Lower leg skin (tissue), 4 donors: ENCODE measurements around the gene MZF1. TPM values are rescaled to one million over a fixed set of nuclear protein-coding genes. Genes with fewer than 3 reads are reported as not detected.

Experiments used
- DNase-seq, 2 donors: peaks; one replicate each; pipeline ENCODE4 v3.0.0-alpha.2; 2019; ENCODE audit warnings: low spot score in 2 of 2
- H3K4me3 ChIP-seq: fragments of 200-600 bp; sonication (generic); 2 replicates; pipeline ENCODE4 v1.5.1; 2017; ENCODE audit warnings: mild to moderate bottlenecking, low read depth; ENCODE audit not compliant: poor library complexity, severe bottlenecking
- CTCF ChIP-seq, 3 donors: fragments of 450-650 bp; IDR thresholded peaks; one replicate each; pipeline ENCODE4 v1.5.1; 2016; ENCODE audit warnings: antibody characterized with exemption in 3 of 3, mild to moderate bottlenecking in 3 of 3, moderate library complexity in 2 of 3
- POLR2A ChIP-seq, 2 donors: fragments of 450-650 bp; IDR thresholded peaks; one replicate each; pipeline ENCODE4 v1.6.1; 2016 to 2017; ENCODE audit warnings: antibody characterized with exemption in 2 of 2, mild to moderate bottlenecking in 1 of 2, moderate library complexity in 1 of 2
- WGBS, 2 donors: methylation state at CpG; one replicate each; pipeline ENCODE4 v1.1.5; 2018; 5-methylcytosine and 5-hydroxymethylcytosine counted together
- intact Hi-C: fragments of 100-400 bp; cut with DNase I; formaldehyde crosslinking; loops from one replicate; pipeline ENCODE4 v1.15.0; 2023; ENCODE audit warnings: low total_unique reads
- total RNA-seq, 4 donors: library from RNA; depleted of rRNA; stranded (reverse); fragments of >200 nt; gene quantifications; one replicate each; pipeline ENCODE4 v1.1.0, GENCODE V29; 2016

MZF1 gene
- total RNA-seq, 4 donors from 2014 or later = 14.8 to 34.7 (median 27.6) TPM

- intact Hi-C loops = no loop called here
- H3K4me3 ChIP-seq = no peak overlapping the region
- no peak for DNase-seq
- WGBS, 2 donors = 79 to 87% methylated on average over 3 of the region's 3 CpGs
- no peak for TF ChIP-seq POLR2A (IDR thresholded peaks at IDR 0.05)
- TF ChIP-seq CTCF (IDR thresholded peaks at IDR 0.05) = no peak
Observed at GRCh38 chr19:58522709-58523108, 50.4 kb downstream of the MZF1 start.

- no peak for DNase-seq
- TF ChIP-seq CTCF (IDR thresholded peaks at IDR 0.05) (no peak), POLR2A (IDR thresholded peaks at IDR 0.05) (no peak)
- H3K4me3 ChIP-seq = no peak overlapping the region
- 67 to 69% methylated on average over 4 of the region's 4 CpGs for WGBS, 2 donors
- intact Hi-C loops = no loop called here
Observed at GRCh38 chr19:58521651-58522050, 51.5 kb downstream of the MZF1 start.

GRCh38 chr19:58520257-58520599, 52.9 kb downstream of the MZF1 start:
- H3K4me3 ChIP-seq = peak overlapping the region; percentile 78
- TF ChIP-seq POLR2A (IDR thresholded peaks at IDR 0.05) (no peak), CTCF (IDR thresholded peaks at IDR 0.05) (no peak)
- intact Hi-C loops = no loop called here
- DNase-seq = no peak
- 8 to 11% methylated on average over 7 of the region's 7 CpGs for WGBS, 2 donors

- intact Hi-C loops = no loop called here
- DNase-seq = peak; percentile 91 to 98
- 0 to 1% methylated on average over 27 to 80 of the region's 87 CpGs for WGBS, 2 donors
- TF ChIP-seq POLR2A (IDR thresholded peaks at IDR 0.05) (no peak), CTCF (IDR thresholded peaks at IDR 0.05) (peak in 1 of 3 donors; percentile 73)
- peak within 1 kb of the TSS; percentile 78 for H3K4me3 ChIP-seq
Observed at GRCh38 chr19:58519355-58520256, 53.5 kb downstream of the MZF1 start, which contains the start of gene ZBTB45. Gene ZBTB45, minus strand, starts transcription at chr19:58519810. Its CDS starts 2,137 bp downstream, at chr19:58517673.

- peak in 1 of 2 donors; percentile 90 for DNase-seq
- 0 to 1% methylated on average over 14 of the region's 14 CpGs for WGBS, 2 donors
- intact Hi-C loops = no loop called here
- H3K4me3 ChIP-seq = peak overlapping the region; percentile 78
- no peak for TF ChIP-seq POLR2A (IDR thresholded peaks at IDR 0.05)
- peak in 1 of 3 donors; percentile 28 for TF ChIP-seq CTCF (IDR thresholded peaks at IDR 0.05)
Observed at GRCh38 chr19:58519087-58519354, 54.1 kb downstream of the MZF1 start.
